Endothelial cell of umbilical vein (primary cell): Measurements from ENCODE around the gene CHID1. TPM values are rescaled to one million over a fixed set of nuclear protein-coding genes. Genes with fewer than 3 reads are reported as not detected.

Experiments used
- BruUV-seq: library from RNA; stranded (reverse); fragments of 400-500 nt; replicated peaks from 2 replicates; lab custom pipeline; 2021; lab: Mats Ljungman, UMichigan
- CTCF ChIA-PET: fragments of 300-600, 350-600 bp; sonication (Branson Sonifier 250); formaldehyde crosslinking; loops from one replicate; lab custom pipeline; 2021; ENCODE audit warnings: antibody characterized with exemption, inconsistent platforms; lab: Charles Lee
- POLR2A ChIA-PET: fragments of 300-600, 350-600 bp; sonication (Branson Sonifier 250); formaldehyde crosslinking; loops from one replicate; lab custom pipeline; 2021; ENCODE audit warnings: antibody characterized with exemption, inconsistent platforms; lab: Charles Lee
- DNase-seq: peaks from one replicate; pipeline ENCODE4 v3.0.0-alpha.2; 2011; ENCODE audit warnings: low read depth, low spot score
- FAIRE-seq: peaks from 2 replicates; lab custom pipeline; 2011; peaks lifted over from hg19 to GRCh38; lab: Jason Lieb, UNC
- H2AFZ ChIP-seq: 2 replicates; pipeline ENCODE4 v1.6.0; 2012; ENCODE audit warnings: low read depth, low read length, control low read depth, inconsistent platforms
- H3K27ac ChIP-seq: 2 replicates; pipeline ENCODE4 v1.5.1; 2011; ENCODE audit warnings: low read depth, mild to moderate bottlenecking, control low read depth, low read length, moderate library complexity; ENCODE audit not compliant: insufficient read depth
- H3K27me3 ChIP-seq, 2 experiments: 2 replicates each; pipeline versions ENCODE4 v1.6.0 to v1.6.1; 2011; ENCODE audit warnings: low read length in 2 of 2, mixed read lengths in 1 of 2; ENCODE audit not compliant: control insufficient read depth in 2 of 2, insufficient read depth in 2 of 2
- H3K36me3 ChIP-seq, 2 experiments: 2 replicates in 1 of 2; 3 replicates in 1 of 2; pipeline ENCODE4 v1.5.1; 2011; ENCODE audit warnings: low read length in 2 of 2, mild to moderate bottlenecking in 1 of 2, moderate library complexity in 1 of 2; ENCODE audit not compliant: control insufficient read depth in 2 of 2, insufficient read depth in 2 of 2; ENCODE audit errors: extremely low read depth in 1 of 2
- H3K4me1 ChIP-seq: 3 replicates; pipeline ENCODE4 v1.5.1; 2011; ENCODE audit warnings: mild to moderate bottlenecking, low read length; ENCODE audit not compliant: control insufficient read depth, insufficient read depth; ENCODE audit errors: extremely low read depth
- H3K4me2 ChIP-seq: 2 replicates; pipeline ENCODE4 v1.6.1; 2011; ENCODE audit warnings: low read length, control low read depth, mixed read lengths; ENCODE audit not compliant: insufficient read depth
- H3K4me3 ChIP-seq, 3 experiments: fragments of 200-600 bp in 1 of 3; sonication (generic), shearing (Covaris generic) in 1 of 3; replicated peaks in 1 of 3; 2 replicates each; pipeline ENCODE4 v1.5.1; 2011 to 2016; ENCODE audit warnings: control low read depth in 3 of 3, low read length in 3 of 3, mild to moderate bottlenecking in 2 of 3, inconsistent platforms in 1 of 3, low read depth in 1 of 3, moderate library complexity in 1 of 3; ENCODE audit not compliant: insufficient read depth in 1 of 3
- H3K79me2 ChIP-seq: 2 replicates; pipeline ENCODE4 v1.6.0; 2012; ENCODE audit warnings: low read length, inconsistent platforms; ENCODE audit not compliant: control insufficient read depth, insufficient read depth
- H3K9ac ChIP-seq: replicated peaks from 2 replicates; pipeline ENCODE3; 2011; ENCODE audit warnings: low read length, control low read depth; ENCODE audit not compliant: insufficient read depth; ENCODE audit errors: extremely low read depth
- H3K9me1 ChIP-seq: replicated peaks from 3 replicates; pipeline ENCODE4 v1.6.0; 2011; ENCODE audit warnings: mild to moderate bottlenecking, low read length; ENCODE audit not compliant: control insufficient read depth, insufficient read depth; ENCODE audit errors: extremely low read depth
- H3K9me3 ChIP-seq: replicated peaks from 2 replicates; pipeline ENCODE4 v1.5.1; 2012; ENCODE audit warnings: low read length, inconsistent platforms; ENCODE audit not compliant: control insufficient read depth, insufficient read depth
- H4K20me1 ChIP-seq: replicated peaks from 2 replicates; pipeline ENCODE3; 2011; ENCODE audit warnings: mild to moderate bottlenecking, low read length; ENCODE audit not compliant: control insufficient read depth, insufficient read depth; ENCODE audit errors: extremely low read depth
- CTCF ChIP-seq, 2 donors: IDR thresholded peaks; 1 replicate in 1 of 2; 2 replicates in 1 of 2; pipeline ENCODE4 v1.5.1; 2011; ENCODE audit warnings: low read length in 2 of 2, mild to moderate bottlenecking in 2 of 2, moderate library complexity in 2 of 2, control low read depth in 1 of 2, inconsistent platforms in 1 of 2, low read depth in 1 of 2; ENCODE audit not compliant: insufficient read depth in 1 of 2; ENCODE audit errors: extremely low read depth in 1 of 2
- EZH2 ChIP-seq: IDR thresholded peaks from 2 replicates; pipeline ENCODE4 v1.6.1; 2012; ENCODE audit warnings: borderline replicate concordance, low read depth, mild to moderate bottlenecking, moderate library complexity, low read length, inconsistent platforms; ENCODE audit not compliant: severe bottlenecking
- FOS ChIP-seq: IDR thresholded peaks from 2 replicates; pipeline ENCODE4 v1.6.1; 2011; ENCODE audit warnings: mild to moderate bottlenecking, low read length, moderate library complexity, borderline replicate concordance; ENCODE audit not compliant: insufficient read depth
- GATA2 ChIP-seq: IDR thresholded peaks from 2 replicates; pipeline ENCODE4 v1.7.0; 2011; ENCODE audit warnings: low read depth, mild to moderate bottlenecking, moderate library complexity, mixed read lengths, low read length; ENCODE audit not compliant: insufficient read length, insufficient read depth
- JUN ChIP-seq: IDR thresholded peaks from 2 replicates; pipeline ENCODE4 v1.6.1; 2011; ENCODE audit warnings: borderline replicate concordance, low read depth; ENCODE audit not compliant: insufficient read length, insufficient read depth
- MAX ChIP-seq: IDR thresholded peaks from 2 replicates; pipeline ENCODE4 v1.6.1; 2011; ENCODE audit not compliant: insufficient read depth, insufficient read length
- MYC ChIP-seq: IDR thresholded peaks from one replicate; pipeline ENCODE4 v1.6.1; 2011; ENCODE audit warnings: mild to moderate bottlenecking, low read depth, low read length
- POLR2A ChIP-seq: IDR thresholded peaks from 2 replicates; pipeline ENCODE4 v1.6.1; 2012; ENCODE audit warnings: low read depth, mild to moderate bottlenecking, control low read depth, low read length
- POLR2AphosphoS5 ChIP-seq: IDR thresholded peaks from 2 replicates; pipeline ENCODE4 v1.6.1; 2012; ENCODE audit warnings: low read depth, mild to moderate bottlenecking, control low read depth, low read length, moderate library complexity; ENCODE audit not compliant: insufficient read depth
- dilution Hi-C: fragments of 300-500 bp; cut with MboI; formaldehyde crosslinking; loops from one replicate; pipeline ENCODE4 v1.15.0; 2019; ENCODE audit warnings: low sequenced_read_pairs; ENCODE audit not compliant: extremely low pct_ligation_motif_present
- intact Hi-C: fragments of 100-400 bp; cut with micrococcal nuclease; formaldehyde crosslinking; loops from one replicate; pipeline ENCODE4 v1.10.0; 2022
- polyA plus RNA-seq, 4 experiments: library from polyadenylated mRNA; depleted of rRNA in 3 of 4; stranded (reverse) in 3 of 4; unstranded in 1 of 4; fragments of >200 nt; gene quantifications; 2 replicates each; pipeline versions ENCODE4 v1.2.1 to v1.2.3, GENCODE V29; 2011 to 2012; ENCODE audit warnings: missing spikeins in 1 of 4
- total RNA-seq: library from RNA; stranded (reverse); gene quantifications from 2 replicates; pipeline ENCODE4 v1.2.3, GENCODE V29; 2021

Gene CHID1
- total and polyA plus RNA-seq, 2 donors (not counting 3 experiments of a cell fraction or from before 2014, with no cell fraction given), result 89.8 to 107 TPM

- Histone ChIP-seq H3K9me1 (no peaks in the 10 kb centered on the region), H3K4me2 (peak within 1 kb of the TSS; percentile 37), H3K9ac (no peak within 1 kb of the TSS), H3K27me3 (no peaks in the 10 kb centered on the region), H3K9me3 (no peaks in the 10 kb centered on the region), H3K4me1 (peaks cover 40% of the 10 kb centered on the region), H4K20me1 (no peaks in the 10 kb centered on the region), H2AFZ (peak within 1 kb of the TSS; percentile 52), H3K4me3 (peak within 1 kb of the TSS; percentile 2 to 23 (median 19)), H3K36me3 (peaks cover 4 to 11% of the 10 kb centered on the region in 2 experiments), H3K79me2 (no peaks in the 10 kb centered on the region), H3K27ac (peak within 1 kb of the TSS; percentile 35)
- ChIA-PET CTCF (interaction anchor here (2.7 kb wide), 1 partner anchor 20 kb away, joined by 7 read pairs; no protein-coding TSS in a partner anchor), POLR2A (interaction anchor here (1.7 kb wide), 1 partner anchor 9 kb away, joined by 15 read pairs; the partner anchor contains the start of gene PNPLA2)
- TF ChIP-seq GATA2 (no peak), EZH2 (no peak), MAX (no peak), FOS (no peak), POLR2AphosphoS5 (no peak), MYC (no peak), JUN (no peak), CTCF (IDR thresholded peaks at IDR 0.05; ENCODE audit: extremely low read depth in 1 of 2, insufficient read depth in 1 of 2, low read depth in 1 of 2, low read length in 2 of 2) (no peak), POLR2A (no peak)
- intact Hi-C loops, result no loop called here
- no TSS peak for BruUV-seq
- dilution Hi-C loops, result no loop called here
- DNase-seq (no peak), FAIRE-seq (no peak)
These were observed 82.8 kb downstream of the CHID1 start, which contains the start of gene CRACR2B for GRCh38 chr11:827897-828192. Gene CRACR2B (plus strand): TSS chr11:827919. CDS start chr11:828608, 689 bp downstream.
